Naive thymus-derived CD8-positive, alpha-beta T cell (primary cell): ENCODE measurements around the gene GATD1. TPM values are rescaled to one million over a fixed set of nuclear protein-coding genes. Genes with fewer than 3 reads are reported as not detected.
"Not testable (repeated sequence)": the region's sequence is repeated elsewhere in the genome, so short reads cannot be mapped to it uniquely, and the experiment has no call there.

Experiments
- ATAC-seq, 2 donors: fragments of 150-1000 bp; cut with Tn5 transposase in 1 of 2; sonication (Bioruptor Pico), chemical (Tn5 transposase) in 1 of 2; 1 replicate in 1 of 2; 2 replicates in 1 of 2; pipeline ENCODE4 v1.10.0; 2021; ENCODE audit warnings: mild to moderate bottlenecking in 2 of 2, moderate library complexity in 2 of 2
- POLR2A ChIA-PET: fragments of 350-600 bp; sonication (Branson Sonifier 250); formaldehyde crosslinking; loops from one replicate; lab custom pipeline; 2021; ENCODE audit warnings: antibody characterized with exemption; lab: Charles Lee
- DNase-seq, 10 donors: peaks; one replicate each; pipeline versions ENCODE4 v3.0.0 to v3.0.0-alpha.2; 2020 to 2022
- H3K27ac Mint-ChIP-seq, 10 donors: one replicate each; pipeline ENCODE4 v1.8.0; 2020 to 2022; ENCODE audit warnings: mild to moderate bottlenecking in 10 of 10, mixed read lengths in 10 of 10, moderate library complexity in 4 of 10, inconsistent platforms in 1 of 10
- H3K27me3 Mint-ChIP-seq, 5 donors: one replicate each; pipeline ENCODE4 v1.8.0; 2021 to 2022; ENCODE audit warnings: mixed read lengths in 5 of 5
- H3K36me3 Mint-ChIP-seq, 3 donors: one replicate each; pipeline ENCODE4 v1.8.0; 2020 to 2022; ENCODE audit warnings: mixed read lengths in 3 of 3, mild to moderate bottlenecking in 2 of 3, inconsistent platforms in 1 of 3
- H3K4me1 Mint-ChIP-seq, 4 donors: one replicate each; pipeline ENCODE4 v1.8.0; 2021 to 2022; ENCODE audit warnings: mixed read lengths in 4 of 4
- H3K4me3 Mint-ChIP-seq, 10 donors: one replicate each; pipeline ENCODE4 v1.8.0; 2020 to 2022; ENCODE audit warnings: mild to moderate bottlenecking in 10 of 10, mixed read lengths in 10 of 10, moderate library complexity in 6 of 10, inconsistent platforms in 1 of 10
- H3K9me3 Mint-ChIP-seq, 9 donors: one replicate each; pipeline ENCODE4 v1.8.0; 2020 to 2022; ENCODE audit warnings: mixed read lengths in 9 of 9, mild to moderate bottlenecking in 3 of 9, inconsistent platforms in 1 of 9, moderate library complexity in 1 of 9
- polyA plus RNA-seq, 3 donors: library from polyadenylated mRNA; unstranded; fragments of 300-500 nt; fragmentation: Illumina TruSeq; gene quantifications; one replicate each; pipeline ENCODE4 v1.2.3, GENCODE V29; 2021
- total RNA-seq, 8 experiments: library from RNA in 2 of 8; stranded (reverse) in 2 of 8; gene quantifications; one replicate each; pipeline ENCODE4 v1.2.3 and lab custom pipeline; 2021 to 2026

The GATD1 gene
- total and polyA plus RNA-seq, 5 experiments from 2014 or later: 7.2 to 65.6 (median 20.7) TPM

GRCh38 chr11:737899-738298, 39.4 kb downstream of the GATD1 start:
- peaks cover 8 to 15% (median 13%) of the 10 kb centered on the region in 4 donors for H3K4me1 Mint-ChIP-seq
- DNase-seq, H3K9me3 Mint-ChIP-seq, H3K27me3 Mint-ChIP-seq, H3K36me3 Mint-ChIP-seq: not testable (repeated sequence)
- H3K27ac Mint-ChIP-seq: peak overlapping the region in 9 of 10 donors; percentile 16 to 88 (median 78)
- peak overlapping the region; percentile 65 to 84 (median 77) for H3K4me3 Mint-ChIP-seq
- ATAC-seq: peak; percentile 78 to 84
- POLR2A ChIA-PET: interaction anchor here (0.6 to 1.5 kb wide), 6 partner anchors 11 to 68 kb away, joined by 3 to 6 read pairs (median 3); no protein-coding TSS in a partner anchor

DNA sequence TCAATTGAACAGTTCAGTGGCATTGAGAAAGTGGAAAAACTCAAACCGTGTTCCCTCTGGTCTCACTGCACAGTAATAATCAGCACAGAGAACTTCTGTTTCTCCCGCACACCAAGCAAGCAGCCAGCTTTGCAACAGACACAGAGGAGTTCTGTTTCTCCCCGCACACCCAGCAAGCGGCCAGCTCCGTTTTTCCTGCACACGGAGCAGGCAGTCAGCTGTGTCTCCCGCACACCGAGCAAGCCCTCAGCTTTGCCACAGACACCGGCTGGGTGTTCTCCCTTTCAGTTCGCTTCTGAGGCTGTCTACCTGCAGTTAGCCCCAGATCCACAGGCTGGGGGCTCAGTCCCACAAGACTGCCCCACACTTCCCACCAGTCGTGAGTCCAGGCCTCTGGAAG, 39.9 kb downstream of the GATD1 start:
- POLR2A ChIA-PET: interaction anchor here (0.6 to 1.5 kb wide), 5 partner anchors 11 to 69 kb away, joined by 3 to 6 read pairs (median 3); no protein-coding TSS in a partner anchor
- peaks cover 8 to 15% (median 13%) of the 10 kb centered on the region in 4 donors for H3K4me1 Mint-ChIP-seq
- H3K27me3 Mint-ChIP-seq: peaks cover 0 to 5% (median 0%) of the 10 kb centered on the region in 5 donors
- H3K36me3 Mint-ChIP-seq: no peaks in the 10 kb centered on the region
- ATAC-seq (peak; percentile 59 to 65), DNase-seq (no peak)
- H3K4me3 Mint-ChIP-seq: peak overlapping the region; percentile 65 to 84 (median 77)
- peak overlapping the region in 8 of 10 donors; percentile 38 to 88 (median 80) for H3K27ac Mint-ChIP-seq
- H3K9me3 Mint-ChIP-seq: no peaks in the 10 kb centered on the region

DNA sequence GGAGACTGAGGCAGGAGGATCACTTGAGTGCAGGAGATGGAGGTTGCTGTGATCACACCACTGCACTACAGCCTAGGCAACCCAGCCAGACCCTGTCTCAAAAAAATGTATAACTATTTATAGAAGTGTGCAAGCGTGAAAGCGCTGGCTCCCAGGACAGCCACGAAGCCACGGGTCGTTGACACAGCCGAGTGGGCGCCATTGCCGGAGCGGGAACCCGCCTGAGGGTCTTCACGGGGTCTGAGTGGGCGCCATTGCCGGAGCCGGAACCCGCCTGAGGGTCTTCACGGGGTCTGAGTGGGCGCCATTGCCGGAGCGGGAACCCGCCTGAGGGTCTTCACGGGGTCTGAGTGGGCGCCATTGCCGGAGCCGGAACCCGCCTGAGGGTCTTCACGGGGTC, 42.7 kb downstream of the GATD1 start:
- H3K4me3 Mint-ChIP-seq, H3K36me3 Mint-ChIP-seq, ATAC-seq, DNase-seq, POLR2A ChIA-PET, H3K27ac Mint-ChIP-seq, H3K27me3 Mint-ChIP-seq, H3K9me3 Mint-ChIP-seq: not testable (repeated sequence)
- H3K4me1 Mint-ChIP-seq: peaks cover 8 to 15% (median 13%) of the 10 kb centered on the region in 4 donors

GRCh38 chr11:733072-733471, 44.2 kb downstream of the GATD1 start:
- POLR2A ChIA-PET: interaction anchor here (0.7 kb wide), 1 partner anchor 11 kb away, joined by 3 read pairs; no protein-coding TSS in a partner anchor
- ATAC-seq (no peak), DNase-seq (no peak)
- no peak overlapping the region for H3K27ac Mint-ChIP-seq
- H3K36me3 Mint-ChIP-seq: no peaks in the 10 kb centered on the region
- no peak overlapping the region for H3K4me3 Mint-ChIP-seq
- H3K27me3 Mint-ChIP-seq: no peaks in the 10 kb centered on the region
- peaks cover 8 to 14% (median 10%) of the 10 kb centered on the region in 4 donors for H3K4me1 Mint-ChIP-seq
- no peaks in the 10 kb centered on the region for H3K9me3 Mint-ChIP-seq

DNA sequence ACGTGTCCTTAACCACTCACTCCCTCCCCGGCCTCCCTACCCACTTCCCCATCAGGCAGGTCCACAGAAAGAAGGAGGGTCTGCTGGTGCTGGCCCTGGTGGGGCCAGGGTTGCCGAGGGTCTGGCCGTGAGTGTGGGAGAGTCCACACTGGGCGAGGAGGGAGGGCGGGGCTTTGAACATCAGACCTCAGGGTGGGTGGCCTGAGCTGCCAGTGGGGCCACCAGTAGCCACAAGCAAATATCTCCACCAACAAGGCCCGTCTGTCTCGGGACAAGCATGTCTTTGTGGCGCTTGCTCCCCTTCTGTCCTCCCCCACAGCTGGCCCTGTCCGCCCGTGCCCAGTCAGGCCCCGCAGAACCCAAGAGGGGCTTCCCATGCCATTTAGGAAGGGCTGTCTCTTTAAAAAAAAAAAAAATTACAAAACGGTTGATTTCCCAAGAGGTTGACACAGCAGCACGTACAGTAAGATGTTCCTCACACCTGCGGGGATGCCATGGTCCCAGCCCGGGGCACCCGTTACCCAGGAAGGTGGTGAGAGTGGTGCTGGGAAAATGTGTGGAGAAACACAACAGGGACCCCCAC, 47.7 kb downstream of the GATD1 start:
- ATAC-seq: no peak
- POLR2A ChIA-PET: no interaction called here
- no peaks in the 10 kb centered on the region for H3K9me3 Mint-ChIP-seq
- H3K36me3 Mint-ChIP-seq: no peaks in the 10 kb centered on the region
- peaks cover 2 to 11% (median 7%) of the 10 kb centered on the region in 4 donors for H3K4me1 Mint-ChIP-seq
- H3K27me3 Mint-ChIP-seq: no peaks in the 10 kb centered on the region
- H3K27ac Mint-ChIP-seq: peak overlapping the region in 2 of 10 donors; percentile 37 to 40
- DNase-seq: no peak
- H3K4me3 Mint-ChIP-seq: no peak overlapping the region

DNA sequence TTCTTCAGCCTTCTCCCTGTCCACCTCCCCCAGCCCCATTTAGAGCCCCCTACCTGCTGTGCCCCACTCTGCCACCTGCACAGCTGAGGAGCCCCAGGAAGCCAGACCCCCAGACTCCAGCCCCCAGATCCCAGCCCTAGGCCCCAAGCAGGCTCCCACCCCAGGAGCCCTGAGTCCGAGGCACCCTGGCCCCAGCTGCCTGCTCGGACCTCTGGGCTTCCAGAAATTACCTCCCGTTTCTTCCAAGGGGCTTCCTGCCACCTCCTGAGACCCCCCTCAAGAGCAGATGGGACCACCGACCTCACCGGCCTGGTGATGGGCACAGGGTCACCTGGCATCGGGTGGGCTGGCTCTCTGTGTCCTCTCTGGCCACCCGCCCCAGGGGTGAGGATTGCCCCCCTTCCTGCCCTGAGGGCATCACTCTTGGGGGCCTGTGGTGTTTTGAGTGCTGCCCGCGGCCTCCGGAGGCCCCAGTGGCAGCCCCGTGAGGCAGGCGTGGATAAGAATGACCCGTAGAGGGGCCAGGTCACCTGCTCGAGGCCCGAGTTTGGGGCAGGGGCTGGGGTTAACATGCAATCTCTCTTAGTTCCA, 48.3 kb downstream of the GATD1 start:
- POLR2A ChIA-PET: interaction anchor here (10.3 kb wide), 1 partner anchor 34 kb away, joined by 109 read pairs; the partner anchor contains the start of genes DEAF1 and TMEM80
- Mint-ChIP-seq H3K27ac (peak overlapping the region in 1 of 10 donors; percentile 49), H3K9me3 (no peaks in the 10 kb centered on the region), H3K36me3 (no peaks in the 10 kb centered on the region), H3K4me1 (peaks cover 2 to 12% (median 8%) of the 10 kb centered on the region in 4 donors), H3K27me3 (no peaks in the 10 kb centered on the region), H3K4me3 (no peak overlapping the region)
- DNase-seq: no peak
- no peak for ATAC-seq

DNA sequence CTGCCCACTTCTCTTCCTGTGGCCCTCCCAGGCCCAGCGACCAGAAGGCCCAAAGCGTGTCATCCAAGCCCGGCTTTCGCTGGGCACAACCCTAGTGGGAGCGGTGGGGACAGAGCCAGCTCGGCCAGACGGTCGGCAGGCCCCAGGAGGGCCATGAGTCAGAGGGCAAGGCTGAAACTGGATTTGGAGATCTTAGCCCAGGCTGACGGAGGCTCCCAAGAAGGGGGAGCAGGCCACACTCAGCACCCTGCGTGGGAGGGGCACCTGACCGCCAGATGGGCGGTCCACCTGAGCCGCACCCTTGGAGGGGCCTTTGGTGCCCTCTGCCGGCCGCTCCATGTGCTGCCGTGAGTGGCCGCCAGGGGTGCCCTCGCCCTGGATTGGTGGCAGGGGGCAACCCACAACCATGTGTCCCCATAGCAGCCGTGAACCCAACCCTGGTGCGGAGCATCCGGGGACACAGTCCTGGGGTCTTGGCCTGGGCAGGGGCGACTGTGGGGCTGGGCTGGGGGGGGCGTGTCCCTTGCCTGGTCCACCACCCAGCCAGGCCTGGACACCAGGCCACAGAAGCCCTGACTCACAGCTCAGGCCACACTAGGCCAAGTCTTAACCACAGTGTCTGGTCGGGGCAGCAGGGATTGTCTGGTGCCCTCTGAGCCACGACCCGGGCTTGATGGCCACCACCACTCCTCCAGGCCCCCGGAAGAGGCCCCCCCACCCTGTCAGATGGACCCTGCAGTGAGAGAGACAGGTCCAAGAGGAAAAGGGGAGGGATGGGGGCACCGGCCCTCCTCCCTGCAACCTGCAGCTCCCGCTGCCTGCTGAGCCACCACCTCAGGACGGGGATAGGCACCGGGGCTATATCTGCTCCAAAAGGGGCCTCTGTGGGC, 49.2 kb downstream of the GATD1 start:
- H3K27ac Mint-ChIP-seq: no peak overlapping the region
- H3K27me3 Mint-ChIP-seq: peaks cover 2 to 5% (median 4%) of the 10 kb centered on the region in 5 donors
- peak; percentile 66 to 85 (median 79) for DNase-seq
- peaks cover 0 to 1% (median 0%) of the 10 kb centered on the region in 3 donors for H3K36me3 Mint-ChIP-seq
- ATAC-seq: peak; percentile 67 to 82
- POLR2A ChIA-PET: interaction anchor here (3.0 to 10.3 kb wide), 2 partner anchors 19 to 33 kb away, joined by 18 to 109 read pairs; partner anchors contain the start of genes DEAF1, TALDO1 and TMEM80
- no peaks in the 10 kb centered on the region for H3K9me3 Mint-ChIP-seq
- H3K4me3 Mint-ChIP-seq: no peak overlapping the region
- peaks cover 4 to 15% (median 12%) of the 10 kb centered on the region in 4 donors for H3K4me1 Mint-ChIP-seq

- H3K36me3 Mint-ChIP-seq: peaks cover 0 to 2% (median 0%) of the 10 kb centered on the region in 3 donors
- peaks cover 5 to 20% (median 14%) of the 10 kb centered on the region in 4 donors for H3K4me1 Mint-ChIP-seq
- H3K27ac Mint-ChIP-seq: peak overlapping the region in 2 of 10 donors; percentile 56 to 65
- peaks cover 3 to 9% (median 5%) of the 10 kb centered on the region in 5 donors for H3K27me3 Mint-ChIP-seq
- H3K9me3 Mint-ChIP-seq: no peaks in the 10 kb centered on the region
- POLR2A ChIA-PET: interaction anchor here (0.7 to 10.3 kb wide), 12 partner anchors 16 to 191 kb away, joined by 3 to 109 read pairs (median 6); partner anchors contain the start of genes DEAF1, LMNTD2, TALDO1 and TMEM80
- DNase-seq (no peak), ATAC-seq (no peak)
- H3K4me3 Mint-ChIP-seq: peak overlapping the region in 5 of 10 donors; percentile 4 to 73 (median 65)
These were observed 50.0 kb downstream of the GATD1 start for GRCh38 chr11:727281-727701.

DNA sequence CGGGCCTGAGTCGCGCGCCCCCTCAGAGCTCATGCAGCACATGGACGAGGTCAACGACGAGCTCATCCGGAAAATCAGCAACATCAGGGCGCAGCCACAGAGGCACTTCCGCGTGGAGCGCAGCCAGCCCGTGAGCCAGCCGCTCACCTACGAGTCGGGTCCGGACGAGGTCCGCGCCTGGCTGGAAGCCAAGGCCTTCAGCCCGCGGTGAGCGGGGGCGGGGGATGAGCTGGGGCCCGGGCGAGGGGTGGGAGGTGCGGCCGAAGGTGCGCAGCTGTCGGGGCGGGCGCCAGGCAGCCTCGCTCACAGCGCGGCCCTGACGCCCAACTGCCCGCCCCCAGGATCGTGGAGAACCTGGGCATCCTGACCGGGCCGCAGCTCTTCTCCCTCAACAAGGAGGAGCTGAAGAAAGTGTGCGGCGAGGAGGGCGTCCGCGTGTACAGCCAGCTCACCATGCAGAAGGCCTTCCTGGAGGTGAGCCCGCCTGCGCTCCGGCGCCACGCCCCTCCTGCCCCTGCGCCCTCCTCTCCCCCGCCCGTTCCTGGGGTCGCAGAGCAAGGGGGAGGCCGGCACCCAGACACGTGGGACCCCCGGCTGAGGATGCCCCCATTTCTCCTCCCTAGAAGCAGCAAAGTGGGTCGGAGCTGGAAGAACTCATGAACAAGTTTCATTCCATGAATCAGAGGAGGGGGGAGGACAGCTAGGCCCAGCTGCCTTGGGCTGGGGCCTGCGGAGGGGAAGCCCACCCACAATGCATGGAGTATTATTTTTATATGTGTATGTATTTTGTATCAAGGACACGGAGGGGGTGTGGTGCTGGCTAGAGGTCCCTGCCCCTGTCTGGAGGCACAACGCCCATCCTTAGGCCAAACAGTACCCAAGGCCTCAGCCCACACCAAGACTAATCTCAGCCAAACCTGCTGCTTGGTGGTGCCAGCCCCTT, 50.7 kb downstream of the GATD1 start:
- H3K27ac Mint-ChIP-seq: peak overlapping the region in 6 of 10 donors; percentile 10 to 81 (median 65)
- ATAC-seq (peak; percentile 48 to 68), DNase-seq (peak in 7 of 10 donors; percentile 26 to 73 (median 49))
- H3K9me3 Mint-ChIP-seq: no peaks in the 10 kb centered on the region
- H3K4me3 Mint-ChIP-seq: peak overlapping the region; percentile 57 to 81 (median 71)
- peaks cover 4 to 9% (median 5%) of the 10 kb centered on the region in 5 donors for H3K27me3 Mint-ChIP-seq
- POLR2A ChIA-PET: interaction anchor here (0.6 to 10.3 kb wide), 24 partner anchors 11 to 191 kb away, joined by 3 to 109 read pairs (median 4); partner anchors contain the start of genes DEAF1, EPS8L2, LMNTD2 and PNPLA2
- peaks cover 5 to 28% (median 15%) of the 10 kb centered on the region in 4 donors for H3K4me1 Mint-ChIP-seq
- peaks cover 0 to 2% (median 0%) of the 10 kb centered on the region in 3 donors for H3K36me3 Mint-ChIP-seq

DNA sequence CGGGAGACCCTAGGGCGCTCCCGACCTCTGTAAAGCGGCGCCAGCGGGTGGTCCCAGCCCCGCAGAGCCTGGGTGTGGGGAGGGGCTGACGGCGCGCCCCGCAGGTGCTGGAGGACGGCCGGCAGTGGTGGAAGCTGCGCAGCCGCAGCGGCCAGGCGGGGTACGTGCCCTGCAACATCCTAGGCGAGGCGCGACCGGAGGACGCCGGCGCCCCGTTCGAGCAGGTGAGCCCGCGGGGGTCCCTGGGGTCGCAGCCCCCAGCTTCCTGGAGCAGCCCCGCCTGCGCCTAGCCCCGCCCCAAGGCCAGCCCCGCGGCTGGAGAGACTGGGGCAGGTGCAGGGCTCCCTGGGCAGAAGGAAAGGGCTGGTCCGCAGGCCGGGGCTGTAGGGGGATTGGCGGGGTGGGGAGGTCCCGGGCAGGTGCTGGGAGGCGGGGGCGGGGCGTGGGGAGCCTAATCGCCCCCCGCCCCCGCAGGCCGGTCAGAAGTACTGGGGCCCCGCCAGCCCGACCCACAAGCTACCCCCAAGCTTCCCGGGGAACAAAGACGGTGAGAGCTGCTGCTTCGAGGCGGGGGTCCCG, 51.6 kb downstream of the GATD1 start:
- H3K27me3 Mint-ChIP-seq: peaks cover 4 to 9% (median 5%) of the 10 kb centered on the region in 5 donors
- POLR2A ChIA-PET: interaction anchor here (0.6 to 10.3 kb wide), 16 partner anchors 12 to 170 kb away, joined by 3 to 109 read pairs (median 6); partner anchors contain the start of genes DEAF1, EPS8L2, LMNTD2 and PNPLA2
- H3K27ac Mint-ChIP-seq: peak overlapping the region in 5 of 10 donors; percentile 10 to 76 (median 59)
- DNase-seq (peak in 1 of 10 donors; percentile 16), ATAC-seq (peak; percentile 1 to 15)
- no peaks in the 10 kb centered on the region for H3K9me3 Mint-ChIP-seq
- H3K36me3 Mint-ChIP-seq: peaks cover 0 to 2% (median 0%) of the 10 kb centered on the region in 3 donors
- peak overlapping the region in 7 of 10 donors; percentile 59 to 81 (median 73) for H3K4me3 Mint-ChIP-seq
- peaks cover 7 to 32% (median 17%) of the 10 kb centered on the region in 4 donors for H3K4me1 Mint-ChIP-seq
